Muscle of leg (tissue), 11 donors: ENCODE measurements around the gene RNU1-4. TPM values are rescaled to one million over a fixed set of nuclear protein-coding genes. Genes with fewer than 3 reads are reported as not detected.
"Not testable (repeated sequence)": the region's sequence is repeated elsewhere in the genome, so short reads cannot be mapped to it uniquely, and the experiment has no call there.

Source experiments
- DNase-seq: peaks from one replicate; pipeline ENCODE4 v3.0.0; 2013
- H3K27ac ChIP-seq: one replicate; pipeline ENCODE4 v1.5.1; 2013; ENCODE audit warnings: mild to moderate bottlenecking, low read length, control low read depth
- H3K27me3 ChIP-seq: one replicate; pipeline ENCODE4 v1.6.1; 2013; ENCODE audit warnings: low read length; ENCODE audit not compliant: control insufficient read depth, insufficient read depth
- H3K36me3 ChIP-seq: one replicate; pipeline ENCODE4 v1.6.1; 2013; ENCODE audit warnings: low read length; ENCODE audit not compliant: control insufficient read depth, insufficient read depth
- H3K4me1 ChIP-seq: one replicate; pipeline ENCODE4 v1.6.1; 2013; ENCODE audit warnings: low read length; ENCODE audit not compliant: control insufficient read depth, insufficient read depth
- H3K4me3 ChIP-seq: one replicate; pipeline ENCODE4 v1.5.1; 2013; ENCODE audit warnings: low read length, control low read depth
- H3K9me3 ChIP-seq: replicated peaks from 2 replicates; pipeline ENCODE4 v1.6.1; 2013; ENCODE audit warnings: low read depth, low read length; ENCODE audit not compliant: control insufficient read depth
- WGBS: methylation state at CpG from one replicate; pipeline ENCODE4 v1.1.5; 2013; ENCODE audit warnings: missing lambda C conversion rate; ENCODE audit not compliant: insufficient coverage; 5-methylcytosine and 5-hydroxymethylcytosine counted together
- polyA plus RNA-seq, 8 donors: library from polyadenylated mRNA; unstranded; fragments of 120-200 nt; gene quantifications; one replicate each; pipeline versions ENCODE4 v1.2.1 to v1.2.3, GENCODE V29; 2013; ENCODE audit warnings: inconsistent platforms in 1 of 8, low replicate concordance in 1 of 8; ENCODE audit not compliant: insufficient read length in 8 of 8, insufficient read depth in 1 of 8
- total RNA-seq: library from RNA; stranded (reverse); fragments of 120-200 nt; gene quantifications from one replicate; pipeline ENCODE4 v1.2.4, GENCODE V29; 2013

RNU1-4 gene
- total and polyA plus RNA-seq, 9 donors = 2,384 TPM; not detected in 8

DNA sequence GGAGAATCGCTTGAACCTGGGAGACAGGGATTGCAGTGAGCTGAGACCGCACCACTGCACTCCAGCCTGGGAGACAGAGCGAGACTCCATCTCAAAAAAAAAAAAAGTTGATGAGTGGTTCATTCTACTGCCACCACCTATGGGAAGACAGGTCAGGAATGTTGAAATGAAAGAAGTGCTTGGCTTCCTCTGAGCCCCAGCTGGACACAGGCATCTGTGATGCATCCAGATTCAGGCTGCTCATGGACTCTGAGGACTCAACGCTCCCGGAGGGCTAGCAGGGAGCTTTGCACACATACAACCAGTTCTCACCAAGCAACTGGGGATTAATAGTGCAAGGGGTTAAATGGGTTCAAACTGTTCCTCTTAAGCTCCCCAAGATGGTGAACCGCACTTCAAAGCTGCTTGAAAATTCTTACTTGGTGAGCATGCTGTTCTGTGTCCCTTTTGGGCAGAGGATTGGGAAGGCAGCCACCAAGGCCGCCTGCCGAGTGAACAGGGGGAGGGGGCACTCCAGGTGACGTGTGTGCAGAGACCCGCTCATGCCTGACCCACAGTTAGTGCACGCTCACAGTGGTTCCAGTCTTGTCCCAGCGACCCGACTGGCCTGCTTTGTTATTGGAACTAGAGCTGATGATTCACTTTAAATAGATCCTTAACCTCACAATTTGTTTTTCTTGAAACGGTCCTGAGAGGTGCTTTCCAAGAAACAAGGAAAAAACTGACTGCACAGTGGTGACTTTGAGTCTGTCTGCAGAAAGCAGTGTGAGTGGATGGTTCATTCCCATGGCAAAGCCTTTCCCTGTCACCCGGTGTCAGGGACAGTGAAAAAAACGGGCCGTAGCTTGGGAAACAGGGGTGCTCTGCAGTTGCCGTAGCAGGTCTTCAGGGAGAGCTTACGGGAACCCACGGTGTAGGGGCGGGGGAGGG, 32.2 kb downstream of the RNU1-4 start:
- H3K36me3 ChIP-seq, H3K9me3 ChIP-seq, H3K4me3 ChIP-seq, H3K27ac ChIP-seq, H3K4me1 ChIP-seq, H3K27me3 ChIP-seq: not testable (repeated sequence)
- peak; percentile 44 for DNase-seq
- WGBS = 27% methylated on average over 6 of the region's 21 CpGs

DNA sequence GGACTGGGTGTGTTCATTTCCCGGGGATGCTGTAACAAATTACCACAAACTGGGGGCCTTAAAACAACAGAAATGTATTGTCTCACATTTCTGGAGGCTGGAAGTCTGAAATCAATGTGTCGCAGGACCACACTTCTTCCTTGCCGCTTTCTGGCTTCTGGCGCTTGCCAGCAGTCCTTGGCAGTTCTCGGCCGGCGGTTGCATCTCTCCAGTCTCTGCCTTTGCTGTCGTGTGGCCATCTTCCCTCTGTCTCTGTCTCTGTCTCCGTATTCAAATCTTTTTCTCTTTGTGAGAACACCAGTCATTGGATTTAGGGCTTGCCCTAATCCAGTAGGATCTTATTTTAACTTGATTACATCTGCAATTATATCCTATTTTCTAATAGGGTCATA, 32.9 kb downstream of the RNU1-4 start:
- H3K27me3 ChIP-seq = not testable (repeated sequence)
- WGBS = 36% methylated on average over 5 of the region's 9 CpGs

DNA sequence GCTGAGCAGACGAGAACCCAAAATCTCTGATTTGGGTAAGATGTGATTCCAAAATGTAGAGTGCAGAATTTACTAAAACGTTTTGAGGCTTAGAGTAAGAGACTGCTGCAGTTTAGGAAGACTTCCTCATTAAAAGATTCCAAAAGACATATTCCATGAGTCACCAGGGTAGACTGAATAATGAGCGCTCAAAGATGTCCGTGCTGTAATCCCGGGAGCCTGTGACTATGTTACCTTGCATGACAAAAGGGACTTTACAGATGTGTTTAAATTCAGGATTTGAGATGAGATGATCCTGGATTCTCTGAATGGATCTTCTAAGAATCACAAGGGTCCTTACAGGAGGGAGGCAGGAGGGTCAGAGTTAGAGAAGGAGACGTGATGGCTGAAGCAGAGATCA, 33.4 kb downstream of the RNU1-4 start:
- not testable (repeated sequence) for H3K4me3 ChIP-seq
- no CpG with 5 or more reads among the region's 6 CpGs for WGBS

More for the DNA sequence above, 32.9 kb downstream of the RNU1-4 start:
- not testable (repeated sequence) for H3K4me3 ChIP-seq, H3K4me1 ChIP-seq, H3K36me3 ChIP-seq, H3K9me3 ChIP-seq, H3K27ac ChIP-seq, DNase-seq

DNA sequence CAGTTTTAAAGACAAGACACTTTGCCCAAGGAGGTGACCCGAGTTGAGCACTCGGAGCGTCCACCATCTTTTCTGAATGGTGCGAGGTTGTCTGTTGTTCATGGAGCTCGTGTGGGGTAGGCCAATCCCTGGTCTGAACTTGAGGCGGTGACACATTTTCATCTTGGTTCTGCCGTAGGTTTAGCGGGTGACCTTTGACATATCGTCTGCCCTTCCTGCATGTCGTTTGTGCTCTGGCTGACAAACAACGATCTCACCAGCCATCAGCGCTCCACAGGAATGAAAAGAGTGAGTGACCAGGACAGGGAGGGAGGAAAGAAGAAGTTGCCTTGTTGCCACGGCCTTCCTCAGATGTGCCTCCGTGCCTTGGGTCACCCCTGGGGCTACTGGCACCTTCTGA, 34.5 kb downstream of the RNU1-4 start:
- not testable (repeated sequence) for H3K4me3 ChIP-seq, H3K36me3 ChIP-seq, H3K27ac ChIP-seq, H3K27me3 ChIP-seq, DNase-seq, H3K9me3 ChIP-seq, H3K4me1 ChIP-seq
- WGBS = no CpG with 5 or more reads among the region's 14 CpGs

More for the DNA sequence above, 33.4 kb downstream of the RNU1-4 start:
- H3K4me1 ChIP-seq, H3K27ac ChIP-seq, H3K36me3 ChIP-seq, H3K9me3 ChIP-seq, H3K27me3 ChIP-seq, DNase-seq: not testable (repeated sequence)

DNA sequence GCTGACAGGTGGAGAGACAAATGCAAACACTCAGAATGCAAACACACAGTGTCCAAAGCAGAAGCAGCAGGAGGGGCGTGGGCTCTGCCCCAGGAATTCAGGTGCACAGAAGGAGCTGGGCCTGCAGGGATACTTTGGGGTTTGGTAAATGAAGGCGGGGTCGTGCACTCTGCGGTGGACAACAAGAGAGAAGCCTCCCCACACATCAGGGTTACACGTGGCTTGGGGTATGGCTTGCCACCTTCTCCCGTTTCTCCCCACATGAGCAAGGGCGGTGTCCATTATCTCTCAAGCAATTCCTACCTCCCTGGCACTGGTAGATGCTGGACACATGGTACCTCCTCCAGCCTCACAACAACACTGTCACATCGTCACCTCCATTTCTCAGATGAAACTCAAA, 35.0 kb downstream of the RNU1-4 start:
- not testable (repeated sequence) for H3K27me3 ChIP-seq, H3K9me3 ChIP-seq, H3K27ac ChIP-seq, H3K4me3 ChIP-seq, H3K4me1 ChIP-seq, H3K36me3 ChIP-seq, DNase-seq
- no CpG with 5 or more reads among the region's 8 CpGs for WGBS

DNA sequence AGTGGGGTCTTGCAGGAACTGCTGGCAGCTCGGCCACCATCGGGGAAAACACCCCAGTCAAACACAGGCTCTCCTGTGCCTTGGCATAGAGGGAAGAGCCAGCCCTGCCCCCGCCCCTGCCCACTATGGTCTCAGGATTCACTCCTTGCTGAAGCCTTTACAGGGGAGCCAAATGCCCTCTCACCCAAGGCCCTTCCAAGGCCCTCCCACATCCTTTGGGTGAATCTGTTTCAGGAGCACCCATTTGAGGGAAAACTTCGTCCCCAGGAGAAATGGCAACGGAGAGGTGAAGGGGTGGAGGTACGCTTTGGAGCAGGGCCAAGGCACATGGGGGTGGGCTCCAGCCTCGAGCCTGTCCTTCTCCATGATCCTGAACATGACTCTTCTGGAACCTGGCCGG, 35.9 kb downstream of the RNU1-4 start:
- not testable (repeated sequence) for H3K27me3 ChIP-seq, H3K4me3 ChIP-seq, H3K36me3 ChIP-seq, H3K4me1 ChIP-seq, H3K27ac ChIP-seq, H3K9me3 ChIP-seq, DNase-seq
- WGBS = no CpG with 5 or more reads among the region's 8 CpGs

DNA sequence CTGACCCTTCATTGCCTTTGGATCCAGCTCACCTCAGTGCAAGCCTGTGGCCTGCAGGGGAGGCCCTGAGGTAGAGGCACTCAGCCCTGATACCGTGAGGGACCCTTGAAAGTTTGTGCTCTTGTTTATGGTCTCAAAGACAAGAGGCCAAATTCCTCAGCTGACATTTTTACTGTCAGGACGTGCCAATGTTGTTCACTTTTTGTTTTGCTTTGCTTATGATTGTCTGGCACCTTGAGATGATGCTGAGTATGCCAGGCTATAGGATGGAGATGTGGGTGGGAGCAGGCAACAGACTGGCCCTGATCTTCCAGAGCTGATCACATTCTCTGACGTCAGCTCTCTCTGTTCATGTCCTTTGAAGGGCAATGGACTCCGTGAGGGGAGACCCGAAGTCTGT, 36.5 kb downstream of the RNU1-4 start:
- H3K9me3 ChIP-seq, H3K36me3 ChIP-seq, H3K4me1 ChIP-seq, H3K4me3 ChIP-seq, H3K27ac ChIP-seq, H3K27me3 ChIP-seq, DNase-seq: not testable (repeated sequence)
- WGBS = 50% methylated on average over 1 of the region's 5 CpGs

DNA sequence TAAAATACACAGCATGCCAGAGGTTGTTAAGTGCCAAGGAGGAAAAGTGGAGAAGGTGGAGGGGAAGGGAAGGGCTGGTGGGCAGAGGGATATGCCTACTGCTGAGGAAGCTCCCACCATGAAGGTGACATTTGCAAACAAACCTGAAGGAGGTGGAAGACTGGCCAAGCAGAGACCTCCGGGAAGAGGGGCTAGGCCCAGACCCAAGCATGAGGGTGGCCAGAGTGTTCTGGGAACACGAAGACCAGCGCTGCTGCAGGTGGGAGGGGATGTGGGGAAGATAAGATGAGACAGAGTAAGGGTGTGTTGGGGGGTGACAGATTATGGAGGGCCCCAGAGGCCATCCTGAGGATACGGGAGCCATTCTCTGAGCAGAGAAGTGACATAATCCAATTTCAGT, 37.5 kb downstream of the RNU1-4 start:
- WGBS = 88% methylated on average over 4 of the region's 4 CpGs
- not testable (repeated sequence) for H3K27ac ChIP-seq, DNase-seq, H3K4me3 ChIP-seq, H3K9me3 ChIP-seq, H3K27me3 ChIP-seq, H3K4me1 ChIP-seq, H3K36me3 ChIP-seq

DNA sequence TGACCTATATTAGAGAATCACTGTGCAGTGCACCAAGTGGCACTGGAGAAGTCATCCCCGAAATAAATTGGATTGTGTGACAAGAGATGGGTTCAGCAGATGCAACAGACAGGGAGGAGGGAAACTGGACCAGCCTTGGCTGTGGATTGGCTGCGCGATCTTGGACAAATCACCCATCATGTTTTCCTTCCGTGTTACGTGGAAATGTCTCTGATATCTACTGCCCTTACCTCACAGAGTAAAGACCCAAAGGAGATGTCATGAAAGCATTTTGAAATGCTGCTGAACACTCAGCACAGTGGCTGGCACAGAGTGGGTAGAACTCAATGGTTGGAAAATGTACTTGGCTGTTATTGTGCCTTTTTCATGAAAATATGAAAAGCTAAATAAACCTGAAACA, 39.2 kb downstream of the RNU1-4 start:
- 68% methylated on average over 5 of the region's 5 CpGs for WGBS
- not testable (repeated sequence) for DNase-seq, H3K9me3 ChIP-seq, H3K4me3 ChIP-seq, H3K4me1 ChIP-seq, H3K27me3 ChIP-seq, H3K36me3 ChIP-seq, H3K27ac ChIP-seq

DNA sequence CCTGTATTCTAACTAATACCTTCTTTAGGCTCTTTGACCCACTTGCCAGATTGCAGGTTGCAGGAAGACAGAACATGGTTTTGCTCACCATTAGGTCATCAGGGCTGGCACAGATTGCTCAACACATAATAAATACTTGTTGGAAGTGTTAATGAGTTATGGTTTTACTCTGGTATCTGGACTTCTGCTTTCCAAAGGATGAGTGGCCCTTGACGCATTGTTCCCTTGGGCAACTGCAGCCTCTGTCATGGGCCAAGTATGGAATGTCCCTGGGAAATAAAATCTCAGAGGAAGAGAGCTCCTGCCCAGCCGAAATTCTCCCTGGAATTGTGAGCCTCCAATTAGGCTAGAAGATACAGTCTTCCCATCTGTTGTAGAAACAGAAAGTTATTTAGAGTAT, 40.7 kb downstream of the RNU1-4 start:
- not testable (repeated sequence) for H3K27ac ChIP-seq, H3K9me3 ChIP-seq, H3K4me3 ChIP-seq, H3K4me1 ChIP-seq, DNase-seq, H3K36me3 ChIP-seq, H3K27me3 ChIP-seq
- no CpG with 5 or more reads among the region's 2 CpGs for WGBS

DNA sequence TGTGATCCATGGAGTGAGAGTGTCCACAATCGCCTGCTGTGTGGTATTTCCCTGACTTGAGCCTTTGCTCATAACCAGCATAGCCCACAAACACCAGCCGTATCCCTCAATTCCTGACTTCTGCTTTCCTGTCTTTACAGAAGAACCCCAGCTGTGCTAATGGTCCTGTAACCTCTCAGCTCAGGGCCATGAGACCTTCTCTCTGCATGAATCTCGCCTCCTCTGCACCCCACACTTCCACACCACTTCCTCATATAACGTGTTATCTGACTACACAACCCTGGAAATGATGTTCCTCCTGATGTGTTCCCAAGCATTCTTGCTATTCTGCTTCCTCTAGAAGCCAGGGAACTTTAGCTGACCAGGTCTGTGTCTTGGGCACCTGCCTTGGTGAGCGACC, 41.3 kb downstream of the RNU1-4 start:
- not testable (repeated sequence) for H3K27ac ChIP-seq, H3K27me3 ChIP-seq, DNase-seq, H3K36me3 ChIP-seq, H3K4me3 ChIP-seq, H3K9me3 ChIP-seq, H3K4me1 ChIP-seq
- WGBS = 78% methylated on average over 3 of the region's 5 CpGs
